SK-N-MC (cell line): ENCODE results near the gene CIBAR2.

Source experiments
- EZH2 ChIP-seq: fragments of 200-600 bp; sonication (generic); IDR thresholded peaks from one replicate; pipeline ENCODE4 v1.6.1; 2017; ENCODE audit warnings: antibody characterized with exemption
- POLR2AphosphoS5 ChIP-seq: IDR thresholded peaks from 2 replicates; pipeline ENCODE4 v1.6.1; 2012; ENCODE audit warnings: mild to moderate bottlenecking, low read depth, low read length, borderline replicate concordance

- TF ChIP-seq EZH2, result no peak
- no peak for TF ChIP-seq POLR2AphosphoS5
Observed at GRCh38 chr16:85082173-85083050, 29.9 kb downstream of the CIBAR2 start.
